Measurements from ENCODE around the gene RGS3.
"Not testable (repeated sequence)": the region's sequence is repeated elsewhere in the genome, so short reads cannot be mapped to it uniquely, and the experiment has no call there.

The RGS3 gene

DNA sequence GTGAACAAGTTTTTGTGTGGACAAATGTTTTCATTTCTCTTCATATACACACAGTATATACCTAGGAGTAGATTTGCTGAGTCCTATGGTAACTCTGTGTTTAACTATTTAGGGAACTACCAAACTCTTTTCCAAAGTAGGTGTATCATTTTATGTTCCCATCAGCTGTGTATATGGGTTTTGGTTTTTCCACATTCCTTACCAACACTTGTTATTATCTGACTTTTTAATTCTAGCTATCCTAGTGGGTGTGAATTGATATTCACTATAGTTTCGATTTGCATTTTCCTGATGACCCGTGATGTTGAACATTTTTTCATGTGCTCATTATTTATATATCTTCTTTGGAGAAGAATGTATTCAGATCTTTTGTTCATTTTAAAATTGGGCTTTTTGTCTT, 3.7 kb downstream of the RGS3 start:
- no peak for DNase-seq

DNA sequence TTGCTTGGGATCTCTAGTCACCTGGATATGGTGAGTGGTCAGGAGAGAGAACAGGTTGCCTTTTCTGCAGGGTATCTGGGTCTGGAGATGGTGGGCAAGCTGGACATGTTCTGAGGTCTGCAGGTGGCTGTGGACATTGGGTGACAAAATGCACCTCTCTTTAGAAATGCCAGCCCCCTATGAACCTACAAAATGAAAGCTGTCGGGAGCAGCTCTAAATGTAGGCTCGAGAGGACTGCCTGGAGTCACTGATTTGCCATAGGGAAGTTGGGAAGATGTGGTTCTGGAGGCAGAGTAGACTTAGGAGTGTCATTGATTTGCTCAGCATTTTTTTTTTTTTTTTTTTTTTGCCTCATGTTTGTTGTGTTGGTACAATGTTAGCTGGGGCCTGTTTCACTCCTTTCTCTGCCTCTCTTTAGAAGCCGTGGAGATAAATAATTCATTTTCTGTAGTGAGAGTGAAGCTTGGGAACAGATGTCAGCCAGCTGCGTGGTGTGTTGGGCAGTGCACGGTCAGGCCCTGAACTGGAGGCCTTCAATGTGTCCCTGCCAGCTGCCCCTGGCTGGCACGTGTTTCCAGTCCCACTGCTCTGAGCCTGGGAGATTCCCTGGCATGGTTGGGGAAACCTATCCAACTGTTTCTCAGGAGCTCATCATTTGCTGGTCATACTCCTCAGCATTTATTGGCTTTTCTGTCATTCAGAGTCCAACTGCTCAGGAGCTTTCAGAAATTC, 5.4 kb downstream of the RGS3 start:
- no peak for DNase-seq

DNA sequence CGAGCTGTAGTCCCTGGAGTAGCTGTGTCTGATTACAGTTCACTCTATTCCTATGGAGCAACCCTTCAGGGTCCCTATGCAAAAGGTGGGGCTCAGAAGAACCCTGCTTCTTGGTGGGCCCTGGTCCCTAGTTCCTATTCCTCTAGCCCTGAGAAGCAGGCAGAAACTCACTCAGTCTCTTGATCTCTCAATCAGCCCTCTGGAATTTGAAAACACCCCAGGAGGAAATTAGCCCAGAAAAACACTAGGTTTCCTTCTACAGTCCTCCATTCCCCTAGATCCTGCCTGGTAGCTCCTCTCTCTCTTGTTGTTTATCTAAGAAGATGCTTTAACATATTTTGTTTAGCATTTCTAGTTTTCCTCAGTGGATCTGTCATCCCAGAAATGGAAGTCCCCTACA, 7.6 kb downstream of the RGS3 start:
- DNase-seq, result no peak

DNA sequence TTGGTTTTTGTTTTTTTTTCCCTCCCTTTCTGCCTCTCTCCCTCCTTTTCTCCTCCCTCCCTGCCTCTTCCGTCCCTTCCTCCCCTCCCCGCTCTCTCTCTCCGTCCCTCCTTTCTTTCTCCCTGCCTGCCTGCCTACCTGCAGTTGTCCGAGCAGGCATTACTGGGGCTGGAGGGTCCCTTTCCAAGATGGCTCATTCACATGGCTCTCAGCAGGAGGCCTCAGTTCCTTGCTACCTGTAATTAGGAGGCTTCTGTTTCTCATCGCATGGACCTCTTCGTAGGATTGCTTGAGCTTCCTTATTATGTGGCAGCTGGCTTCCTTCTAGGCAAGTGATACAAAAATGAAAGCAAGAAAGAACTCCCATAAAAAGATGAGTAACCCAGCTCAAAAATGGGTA, 8.0 kb downstream of the RGS3 start:
- no peak for DNase-seq

DNA sequence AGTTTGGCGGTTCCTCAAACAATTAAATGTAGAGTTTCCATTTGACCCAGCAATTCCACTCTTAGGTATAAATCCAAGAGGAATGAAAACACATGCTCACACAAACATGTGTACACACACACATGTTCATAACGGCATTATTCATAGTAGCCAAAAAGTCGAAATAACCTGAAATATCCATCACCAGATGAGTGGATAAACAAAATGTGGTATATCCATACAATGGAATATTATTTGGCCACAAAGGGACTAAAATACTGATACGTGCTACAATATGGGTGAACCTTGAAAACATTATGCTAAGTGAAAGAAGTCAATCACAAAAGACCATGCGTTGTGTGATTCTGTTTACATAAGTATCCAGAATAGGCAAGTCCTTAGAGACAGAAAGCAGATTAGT, 8.7 kb downstream of the RGS3 start:
- DNase-seq, result no peak

GRCh38 chr9:113474360-113475028, 11.0 kb downstream of the RGS3 start:
- DNase-seq, result no peak

DNA sequence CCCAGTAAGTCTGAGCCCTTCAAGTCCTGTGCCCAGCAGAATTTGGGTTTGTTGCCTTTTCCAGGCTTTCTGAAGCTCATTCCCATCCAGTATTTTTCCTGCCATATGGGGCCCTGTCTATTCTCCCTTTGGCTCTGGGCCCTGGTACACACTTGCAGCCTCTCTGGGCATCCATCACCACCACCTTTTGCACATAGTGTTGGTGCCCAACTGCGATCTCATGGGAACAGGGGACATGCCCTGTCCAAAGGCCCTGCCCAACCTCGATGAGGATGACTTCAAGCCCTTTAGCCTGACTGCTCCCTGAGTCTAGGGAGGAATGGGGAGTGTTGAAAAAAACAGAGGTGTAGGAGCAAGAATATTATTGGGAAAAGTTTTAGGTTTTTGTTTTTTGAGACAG, 11.5 kb downstream of the RGS3 start:
- no peak for DNase-seq

DNA sequence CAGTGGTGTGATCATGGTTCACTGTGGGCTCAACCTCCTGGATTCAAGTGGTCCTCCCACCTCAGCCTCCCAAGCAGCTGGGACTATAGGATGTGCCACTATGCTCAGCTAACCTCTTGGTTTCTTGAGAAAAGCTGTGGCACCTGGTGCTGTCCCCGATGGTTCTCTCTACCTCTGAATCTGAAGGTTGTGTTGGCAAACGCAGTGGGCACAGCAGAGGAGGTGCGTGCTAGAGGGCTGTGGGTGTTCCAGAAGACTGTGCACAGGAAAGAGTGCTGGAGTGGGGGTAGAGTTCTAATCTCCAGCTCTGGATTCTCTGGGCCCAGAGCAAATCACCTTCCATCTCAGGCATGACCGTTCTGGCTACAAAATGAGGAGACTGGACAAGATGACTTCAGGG, 12.5 kb downstream of the RGS3 start:
- no peak for DNase-seq

GRCh38 chr9:113476511-113476916, 13.0 kb downstream of the RGS3 start:
- no peak for DNase-seq

DNA sequence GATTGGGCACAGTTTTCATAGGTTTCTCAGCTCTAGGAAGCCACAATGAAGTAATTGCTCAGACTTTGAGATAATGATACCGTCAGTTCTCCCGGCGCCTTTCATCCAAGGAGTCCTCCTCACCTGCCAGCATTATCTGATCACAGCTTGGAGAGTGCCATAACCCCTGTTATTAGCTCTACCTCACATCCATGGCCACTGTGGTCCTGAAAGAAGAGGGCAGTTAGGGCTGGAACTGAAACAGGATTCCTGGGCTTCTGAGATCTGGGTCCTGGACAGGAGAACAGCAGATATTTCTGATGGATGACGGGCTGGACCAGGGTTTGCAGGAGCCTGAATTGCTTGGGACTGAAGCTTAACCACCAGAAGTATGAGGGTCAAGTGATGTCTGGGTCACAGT, 13.5 kb downstream of the RGS3 start:
- DNase-seq, result no peak

DNA sequence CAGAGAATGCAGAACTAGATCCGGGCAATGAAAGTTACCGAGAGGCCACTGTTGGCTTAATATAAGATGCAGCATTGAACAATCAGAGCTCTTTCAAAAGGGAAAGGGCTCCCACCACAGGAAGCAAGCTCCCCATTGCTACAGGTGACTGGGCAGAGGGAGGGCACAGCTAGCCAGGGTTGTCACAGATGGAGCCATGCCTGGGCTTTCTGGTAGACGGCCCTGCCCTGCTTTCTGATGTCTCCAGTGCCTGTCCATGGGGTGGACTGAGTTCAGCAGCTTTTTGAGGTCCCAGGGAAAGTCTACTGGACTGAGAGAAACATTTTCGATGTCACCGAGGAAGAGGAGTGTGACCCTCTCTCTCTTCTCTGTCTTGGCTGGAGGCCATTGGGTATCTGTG, 14.1 kb downstream of the RGS3 start:
- DNase-seq, result no peak

DNA sequence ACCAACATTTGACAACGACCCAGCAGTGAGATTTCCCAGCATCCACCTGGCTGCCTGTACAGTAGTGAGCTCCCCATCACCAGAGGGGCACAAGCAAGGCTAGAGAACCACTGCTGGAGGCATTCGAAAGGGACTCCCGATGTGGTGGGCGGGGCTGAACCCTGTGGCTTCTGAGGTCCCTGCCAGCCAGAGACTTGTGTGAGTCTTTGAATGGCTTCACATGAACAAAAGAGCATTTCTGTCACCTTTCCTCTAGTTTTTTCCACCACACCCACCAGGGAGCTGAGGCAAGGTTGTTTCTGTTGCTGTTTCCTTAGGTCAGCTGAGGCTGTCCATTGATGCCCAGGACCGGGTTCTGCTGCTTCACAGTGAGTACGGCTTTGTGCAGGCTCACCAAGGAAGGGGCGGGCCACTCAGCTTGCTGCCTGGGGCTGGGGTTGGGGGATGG, 15.7 kb downstream of the RGS3 start:
- no peak for DNase-seq

DNA sequence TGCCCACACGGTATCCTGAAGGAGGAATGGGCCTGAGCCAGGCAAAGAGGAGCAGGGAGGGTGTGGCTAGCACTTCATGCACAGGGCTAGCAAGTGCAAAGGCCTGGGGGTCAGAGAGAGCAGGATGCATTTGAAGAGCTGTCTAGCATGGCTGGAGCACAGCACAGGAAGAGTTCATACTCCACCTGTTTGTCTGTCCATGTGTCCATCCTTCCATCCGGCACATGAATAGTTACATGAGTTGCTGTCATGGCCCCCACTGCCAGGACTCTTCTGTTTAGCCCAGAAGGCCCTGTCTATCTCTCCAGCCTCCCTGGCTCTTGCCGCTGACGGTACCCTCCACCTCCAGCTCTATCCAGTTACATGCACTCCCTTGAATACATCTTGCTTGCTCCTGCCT, 17.1 kb downstream of the RGS3 start:
- no peak for DNase-seq

DNA sequence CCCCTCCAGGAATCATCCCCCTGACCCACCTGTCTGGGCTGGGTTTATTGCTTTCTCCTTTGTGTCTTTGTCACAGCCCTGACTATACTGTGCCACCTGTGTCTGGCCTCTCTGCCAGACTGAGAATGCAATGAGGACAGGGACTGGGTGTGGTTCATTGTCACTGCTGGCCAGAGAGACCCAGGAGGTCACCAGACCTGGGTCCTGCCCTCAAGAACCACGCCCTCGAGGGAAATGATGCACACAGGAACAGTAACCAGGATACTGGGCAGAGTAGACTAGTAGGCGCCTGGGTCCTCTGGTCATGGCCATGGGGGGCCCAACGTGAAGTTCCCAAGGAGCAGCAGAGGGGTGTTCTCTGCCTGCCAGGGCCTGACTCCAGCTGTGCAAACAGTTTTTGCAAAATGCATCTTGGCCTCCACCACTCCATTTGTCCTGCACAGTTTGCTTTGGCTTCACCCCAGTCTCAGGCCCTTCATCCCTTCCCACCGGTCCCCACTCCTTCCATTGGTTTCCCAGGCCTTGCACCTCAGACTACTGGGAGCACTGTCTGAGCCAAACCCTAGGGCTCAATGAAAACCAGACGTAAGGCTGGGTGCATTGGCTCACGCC, 17.8 kb downstream of the RGS3 start:
- no peak for DNase-seq

DNA sequence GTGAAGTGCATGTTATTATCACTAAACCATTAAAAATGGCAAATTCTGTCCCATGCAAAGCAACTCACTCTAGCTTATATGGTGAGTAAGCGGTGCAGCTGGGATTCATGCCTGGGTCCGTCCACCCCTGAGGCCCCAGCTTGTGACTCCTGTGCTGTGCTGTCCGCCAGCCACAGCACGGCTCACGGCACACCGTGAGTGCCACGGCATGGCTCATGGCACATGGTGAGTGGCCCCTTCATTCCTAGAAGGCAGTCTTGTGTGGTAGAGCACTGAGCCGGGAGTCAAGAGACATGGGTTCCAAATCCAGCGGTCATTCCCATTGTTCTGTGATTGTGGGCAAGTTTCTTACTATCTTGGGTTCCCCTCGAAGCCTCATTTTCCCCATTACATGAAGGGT, 18.8 kb downstream of the RGS3 start:
- DNase-seq, result no peak

DNA sequence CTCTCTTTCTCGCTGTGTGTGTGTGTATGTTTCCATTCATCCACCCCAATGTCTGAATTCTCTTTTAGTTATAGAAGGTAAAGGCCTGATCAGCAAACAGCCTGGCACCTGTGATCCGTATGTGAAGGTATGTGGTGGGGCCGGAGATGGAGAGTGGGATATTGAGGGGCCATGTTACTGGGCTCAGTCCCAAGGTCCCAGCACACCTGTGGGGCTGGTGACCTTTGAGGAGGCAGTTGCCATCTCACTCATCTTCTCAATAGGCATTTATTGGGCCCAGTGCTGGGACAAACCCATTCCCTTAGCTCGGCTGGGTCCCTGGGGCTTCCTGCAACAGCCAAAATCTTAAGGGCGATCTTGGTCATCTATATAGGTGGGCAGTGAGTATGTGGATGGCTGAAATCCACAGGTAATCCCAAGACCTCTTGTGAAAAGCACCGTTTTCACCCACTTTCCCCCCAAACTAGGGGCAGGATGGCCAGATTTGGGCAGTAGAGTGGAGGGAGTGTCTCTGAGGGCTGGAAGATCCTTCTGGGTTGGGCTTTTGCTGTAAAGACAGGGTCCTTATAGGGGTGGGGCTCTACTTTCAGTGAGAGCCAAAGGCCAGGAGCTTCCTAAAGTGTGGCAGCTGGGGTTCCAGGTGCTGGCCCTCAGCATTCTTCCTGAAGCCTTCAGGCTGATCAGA, 19.6 kb downstream of the RGS3 start:
- no peak for DNase-seq

DNA sequence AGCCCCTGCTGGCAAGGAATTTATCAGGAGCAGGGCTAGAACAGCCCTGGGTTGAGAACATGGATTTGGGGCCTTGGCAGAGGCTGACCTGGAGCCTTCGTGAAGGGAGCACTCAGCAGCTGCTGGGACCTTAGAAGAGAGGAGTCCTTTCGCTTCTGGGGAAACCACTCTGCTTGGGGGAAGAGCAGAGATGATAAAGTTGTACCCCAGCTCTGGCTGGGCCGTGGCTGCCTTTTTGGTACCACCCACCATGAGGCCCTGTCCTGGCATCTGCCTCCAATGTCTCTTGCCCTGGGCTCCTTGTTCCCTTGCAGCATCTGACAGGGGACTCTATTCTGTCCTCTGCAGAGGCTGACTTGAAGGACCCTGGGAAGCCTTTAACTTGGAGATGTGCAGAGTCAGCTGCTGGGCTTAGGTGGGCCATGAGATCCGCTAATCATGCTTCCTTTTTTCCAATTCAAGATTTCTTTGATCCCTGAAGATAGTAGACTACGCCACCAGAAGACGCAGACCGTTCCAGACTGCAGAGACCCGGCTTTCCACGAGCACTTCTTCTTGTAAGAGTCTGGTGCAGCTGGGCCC, 20.2 kb downstream of the RGS3 start:
- no peak for DNase-seq

- no peak for DNase-seq
These were observed 20.8 kb downstream of the RGS3 start for GRCh38 chr9:113484258-113484730.

- DNase-seq, result no peak
These were observed 22.2 kb downstream of the RGS3 start for GRCh38 chr9:113485761-113486115.

DNA sequence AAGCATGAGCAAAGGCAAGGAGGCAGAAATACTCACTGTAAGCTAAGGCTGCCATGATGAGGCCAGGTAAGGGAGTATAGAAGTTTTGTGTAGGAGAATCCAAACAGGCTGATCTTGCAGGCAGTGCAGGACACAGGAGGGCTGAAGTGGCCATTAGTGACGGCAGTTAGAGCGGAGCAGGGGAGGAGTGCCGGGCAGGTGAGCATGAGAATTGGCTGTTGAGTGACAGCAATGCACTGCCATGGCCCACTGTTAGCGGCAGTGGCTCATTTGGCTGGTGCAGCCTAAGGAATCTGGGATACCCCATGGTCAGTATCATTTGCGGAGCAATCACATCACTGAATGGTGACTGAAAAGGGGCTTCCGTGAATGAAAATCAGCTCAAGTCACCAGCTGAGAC, 22.8 kb downstream of the RGS3 start:
- DNase-seq, result no peak

DNA sequence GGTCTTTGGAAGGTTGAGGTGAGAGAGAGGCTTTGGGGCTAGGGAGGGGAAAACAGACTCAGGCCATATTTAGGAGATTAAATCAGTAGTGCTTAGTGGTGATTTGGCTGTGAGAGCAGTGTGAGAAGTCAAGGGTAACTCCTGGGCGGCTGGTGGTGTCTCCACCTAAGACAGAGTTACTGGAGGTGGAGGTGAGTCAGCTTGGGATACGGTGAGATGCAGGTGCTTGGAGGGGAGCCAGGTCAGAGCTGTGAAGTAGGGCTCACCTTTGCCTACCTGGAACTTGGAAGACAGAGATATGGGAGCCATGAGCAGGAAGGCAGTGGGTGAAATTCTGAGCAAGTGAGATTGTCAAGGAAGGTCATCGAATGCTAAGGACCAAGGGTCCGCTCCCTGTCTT, 24.5 kb downstream of the RGS3 start:
- DNase-seq, result no peak

DNA sequence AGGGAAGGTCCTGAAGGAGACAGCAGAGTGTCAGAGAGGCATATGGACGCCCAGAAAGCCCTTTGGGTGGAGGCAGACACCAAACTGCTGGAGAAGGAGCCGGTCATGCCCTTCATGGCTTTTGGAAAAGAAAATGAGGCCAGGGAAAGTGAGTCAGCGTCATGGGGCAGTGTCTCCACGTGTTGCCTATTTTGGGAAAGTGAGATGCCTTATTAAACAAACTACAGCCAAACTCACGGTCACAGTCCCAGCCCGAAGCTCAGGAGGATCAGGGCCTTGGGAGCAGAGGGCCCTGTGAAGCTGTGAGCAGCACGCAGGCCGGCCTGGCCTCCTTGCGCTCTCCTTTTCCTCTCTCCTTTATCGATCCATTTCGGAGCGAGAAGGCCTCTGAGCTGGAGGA, 25.0 kb downstream of the RGS3 start:
- DNase-seq, result no peak

- DNase-seq, result not testable (repeated sequence)
These were observed 27.6 kb downstream of the RGS3 start for GRCh38 chr9:113491147-113491546.
